ENCODE data around the gene LRMDA. TPM values are rescaled to one million over a fixed set of nuclear protein-coding genes. Genes with fewer than 3 reads are reported as not detected.

Gene LRMDA
- total RNA-seq, 1 experiment from 2014 or later = not detected

DNA sequence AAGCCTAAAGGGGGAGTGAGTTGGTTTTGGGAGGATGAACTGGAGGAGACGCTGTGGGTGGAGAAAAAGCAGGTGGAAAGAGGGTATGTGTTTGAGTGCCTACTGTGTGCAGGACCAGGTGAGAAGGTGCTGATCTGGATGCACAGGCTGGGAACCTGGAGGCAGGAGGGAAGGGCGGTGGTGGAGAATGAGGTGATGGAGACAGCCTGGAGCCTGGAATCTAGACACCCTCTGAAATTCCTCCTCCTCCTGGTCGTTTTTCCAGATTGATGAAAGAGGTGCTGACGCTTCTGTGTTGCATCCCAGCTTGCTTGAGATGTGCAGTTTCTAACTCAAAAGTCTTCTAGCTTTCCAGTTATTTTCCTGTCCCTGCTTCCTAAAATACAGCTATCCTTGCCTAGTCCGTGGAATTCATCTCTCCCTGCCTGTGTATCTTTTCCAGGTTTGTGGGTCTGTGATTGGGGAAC lies 67.5 kb downstream of the LRMDA start:
- no peak for DNase-seq (ENCODE audit: low spot score)
- BruUV-seq (replicated peaks) = no TSS peak
- POLR2A ChIA-PET (ENCODE audit: low non-redundant PET) = no interaction called here
- Histone ChIP-seq H3K36me3 (ENCODE audit: insufficient read depth, low read length, poor library complexity, severe bottlenecking) (no peaks in the 10 kb centered on the region), H3K9me3 (ENCODE audit: low read depth, low read length, poor library complexity, severe bottlenecking) (no peaks in the 10 kb centered on the region), H3K27ac (ENCODE audit: low read depth, low read length, poor library complexity, severe bottlenecking) (no peak overlapping the region), H3K4me3 (ENCODE audit: low read depth, low read length, poor library complexity, severe bottlenecking) (no peak overlapping the region), H3K27me3 (replicated peaks; ENCODE audit: insufficient read depth, low read depth, low read length, poor library complexity) (peaks cover 9% of the 10 kb centered on the region), H3K4me1 (ENCODE audit: insufficient read depth, low read length, poor library complexity, severe bottlenecking) (no peaks in the 10 kb centered on the region)
- TF ChIP-seq, protein P1, sequence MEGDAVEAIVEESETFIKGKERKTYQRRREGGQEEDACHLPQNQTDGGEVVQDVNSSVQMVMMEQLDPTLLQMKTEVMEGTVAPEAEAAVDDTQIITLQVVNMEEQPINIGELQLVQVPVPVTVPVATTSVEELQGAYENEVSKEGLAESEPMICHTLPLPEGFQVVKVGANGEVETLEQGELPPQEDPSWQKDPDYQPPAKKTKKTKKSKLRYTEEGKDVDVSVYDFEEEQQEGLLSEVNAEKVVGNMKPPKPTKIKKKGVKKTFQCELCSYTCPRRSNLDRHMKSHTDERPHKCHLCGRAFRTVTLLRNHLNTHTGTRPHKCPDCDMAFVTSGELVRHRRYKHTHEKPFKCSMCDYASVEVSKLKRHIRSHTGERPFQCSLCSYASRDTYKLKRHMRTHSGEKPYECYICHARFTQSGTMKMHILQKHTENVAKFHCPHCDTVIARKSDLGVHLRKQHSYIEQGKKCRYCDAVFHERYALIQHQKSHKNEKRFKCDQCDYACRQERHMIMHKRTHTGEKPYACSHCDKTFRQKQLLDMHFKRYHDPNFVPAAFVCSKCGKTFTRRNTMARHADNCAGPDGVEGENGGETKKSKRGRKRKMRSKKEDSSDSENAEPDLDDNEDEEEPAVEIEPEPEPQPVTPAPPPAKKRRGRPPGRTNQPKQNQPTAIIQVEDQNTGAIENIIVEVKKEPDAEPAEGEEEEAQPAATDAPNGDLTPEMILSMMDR (conservative IDR thresholded peaks at IDR 0.05; ENCODE audit: low read depth, low read length) = no peak
- no peak for TF ChIP-seq EZH2 (IDR thresholded peaks at IDR 0.05; ENCODE audit: borderline replicate concordance, low read depth, low read length, poor library complexity, severe bottlenecking)
- intact Hi-C loops (cut with micrococcal nuclease; ENCODE audit: unreplicated experiment) = no loop called here
- CTCF ChIA-PET = no interaction called here

DNA sequence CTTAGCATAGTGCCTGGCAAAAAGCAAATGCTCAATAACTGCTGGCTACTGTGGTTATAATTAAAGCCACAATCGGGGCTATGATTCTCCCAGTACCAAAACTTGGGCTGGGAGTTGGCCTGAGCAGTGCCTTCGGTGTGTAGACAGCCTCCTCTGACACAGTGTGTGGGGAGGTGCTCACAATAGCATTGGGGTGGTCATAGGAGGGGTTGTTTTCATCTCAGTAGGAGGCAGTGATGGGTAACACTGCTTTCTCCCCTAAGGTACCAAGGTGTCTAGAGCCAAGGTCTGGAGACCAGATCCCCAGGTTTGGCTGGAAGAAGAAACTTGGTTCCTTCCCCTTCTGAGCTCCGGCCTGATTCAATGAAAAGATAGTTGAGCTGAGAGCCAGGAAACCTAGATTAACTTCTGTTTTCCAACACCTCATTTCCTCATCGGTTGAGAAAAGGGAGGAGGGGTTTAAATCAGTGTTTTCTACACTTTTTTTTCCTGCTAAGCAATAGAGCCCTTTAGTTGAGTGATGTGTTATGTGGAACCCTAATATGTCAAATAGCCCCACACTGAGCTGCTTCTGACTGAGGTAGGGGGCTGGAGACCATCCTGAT lies 68.2 kb downstream of the LRMDA start:
- POLR2A ChIA-PET (ENCODE audit: low non-redundant PET) = no interaction called here
- H3K27ac ChIP-seq (ENCODE audit: low read depth, low read length, poor library complexity, severe bottlenecking) = no peak overlapping the region
- H3K27me3 ChIP-seq (replicated peaks; ENCODE audit: insufficient read depth, low read depth, low read length, poor library complexity) = peaks cover 9% of the 10 kb centered on the region
- H3K4me3 ChIP-seq (ENCODE audit: low read depth, low read length, poor library complexity, severe bottlenecking) = no peak overlapping the region
- no TSS peak for BruUV-seq (replicated peaks)
- TF ChIP-seq, protein P1 (conservative IDR thresholded peaks at IDR 0.05; ENCODE audit: low read depth, low read length) = no peak
- TF ChIP-seq EZH2 (IDR thresholded peaks at IDR 0.05; ENCODE audit: borderline replicate concordance, low read depth, low read length, poor library complexity, severe bottlenecking) = no peak
- H3K36me3 ChIP-seq (ENCODE audit: insufficient read depth, low read length, poor library complexity, severe bottlenecking) = no peaks in the 10 kb centered on the region
- no peaks in the 10 kb centered on the region for H3K4me1 ChIP-seq (ENCODE audit: insufficient read depth, low read length, poor library complexity, severe bottlenecking)
- no peaks in the 10 kb centered on the region for H3K9me3 ChIP-seq (ENCODE audit: low read depth, low read length, poor library complexity, severe bottlenecking)
- intact Hi-C loops (cut with micrococcal nuclease; ENCODE audit: unreplicated experiment) = no loop called here
- CTCF ChIA-PET = no interaction called here
- DNase-seq (ENCODE audit: low spot score) = no peak

DNA sequence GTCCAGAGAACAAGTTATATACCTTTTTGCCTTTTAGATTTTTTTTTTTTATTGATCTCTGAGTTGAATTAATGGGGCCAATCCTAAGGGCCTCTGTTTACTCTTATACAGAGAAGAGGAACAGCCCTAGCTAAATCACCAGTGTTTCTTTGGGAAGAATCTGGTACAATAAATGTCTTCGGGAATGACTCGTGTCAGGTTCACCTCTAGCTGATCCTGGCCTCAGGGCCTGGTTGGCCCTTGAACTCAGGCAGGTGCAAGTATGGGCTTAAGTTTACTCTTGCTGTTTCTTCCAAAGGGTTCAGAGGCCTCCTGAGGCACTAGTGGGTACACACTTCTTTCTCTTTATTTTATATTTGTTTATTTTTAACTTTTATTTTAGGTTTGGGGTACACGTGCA lies 71.0 kb downstream of the LRMDA start:
- BruUV-seq (replicated peaks) = no TSS peak

More for the DNA sequence above, 71.0 kb downstream of the LRMDA start:
- intact Hi-C loops (cut with micrococcal nuclease; ENCODE audit: unreplicated experiment) = no loop called here
- Histone ChIP-seq H3K27me3 (replicated peaks; ENCODE audit: insufficient read depth, low read depth, low read length, poor library complexity) (peaks cover 9% of the 10 kb centered on the region), H3K27ac (ENCODE audit: low read depth, low read length, poor library complexity, severe bottlenecking) (no peak overlapping the region), H3K9me3 (ENCODE audit: low read depth, low read length, poor library complexity, severe bottlenecking) (no peaks in the 10 kb centered on the region), H3K36me3 (ENCODE audit: insufficient read depth, low read length, poor library complexity, severe bottlenecking) (no peaks in the 10 kb centered on the region), H3K4me1 (ENCODE audit: insufficient read depth, low read length, poor library complexity, severe bottlenecking) (no peaks in the 10 kb centered on the region), H3K4me3 (ENCODE audit: low read depth, low read length, poor library complexity, severe bottlenecking) (no peak overlapping the region)
- CTCF ChIA-PET = no interaction called here
- TF ChIP-seq, protein P1 (conservative IDR thresholded peaks at IDR 0.05; ENCODE audit: low read depth, low read length) = no peak
- no peak for TF ChIP-seq EZH2 (IDR thresholded peaks at IDR 0.05; ENCODE audit: borderline replicate concordance, low read depth, low read length, poor library complexity, severe bottlenecking)
- no peak for DNase-seq (ENCODE audit: low spot score)
- POLR2A ChIA-PET (ENCODE audit: low non-redundant PET) = no interaction called here
